Measurements from ENCODE around the gene OR6S1.

GRCh38 chr14:20681348-20682126 is 40.0 kb upstream of the OR6S1 start:
- TF ChIP-seq CTCF (IDR thresholded peaks at IDR 0.05) (no peak), POLR2A (IDR thresholded peaks at IDR 0.05) (no peak)

Measured in suprapubic skin (tissue), 3 donors.